ENCODE measurements around the gene CEBPZ.
"Not testable (repeated sequence)": the region's sequence is repeated elsewhere in the genome, so short reads cannot be mapped to it uniquely, and the experiment has no call there.

Gene CEBPZ

GRCh38 chr2:37215250-37215649, 16.1 kb downstream of the CEBPZ start:
- DNase-seq (ENCODE audit: low spot score), result no peak

GRCh38 chr2:37211939-37212338, 19.5 kb downstream of the CEBPZ start:
- DNase-seq (ENCODE audit: low spot score), result no peak

- DNase-seq (ENCODE audit: low spot score), result no peak
Measured at GRCh38 chr2:37211212-37211611, 20.2 kb downstream of the CEBPZ start.

GRCh38 chr2:37206760-37207159, 24.6 kb downstream of the CEBPZ start:
- not testable (repeated sequence) for DNase-seq (ENCODE audit: low spot score)

- DNase-seq (ENCODE audit: low spot score), result no peak
Measured at GRCh38 chr2:37205689-37206341, 25.6 kb downstream of the CEBPZ start.

GRCh38 chr2:37205071-37205661, 26.2 kb downstream of the CEBPZ start:
- not testable (repeated sequence) for DNase-seq (ENCODE audit: low spot score)

GRCh38 chr2:37203708-37204107, 27.7 kb downstream of the CEBPZ start:
- no peak for DNase-seq (ENCODE audit: low spot score)

GRCh38 chr2:37201766-37202165, 29.6 kb downstream of the CEBPZ start:
- no peak for DNase-seq (ENCODE audit: low spot score)

GRCh38 chr2:37201208-37201607, 30.2 kb downstream of the CEBPZ start:
- DNase-seq (ENCODE audit: low spot score), result no peak

GRCh38 chr2:37198681-37199065, 32.7 kb downstream of the CEBPZ start:
- no peak for DNase-seq (ENCODE audit: low spot score)

GRCh38 chr2:37196320-37197195, 34.8 kb downstream of the CEBPZ start, which contains the start of gene CEBPZOS:
Gene CEBPZOS (plus strand): TSS chr2:37196496. CDS start chr2:37199705, 3,209 bp downstream.
- DNase-seq (ENCODE audit: low spot score), result peak; percentile 78

- not testable (repeated sequence) for DNase-seq (ENCODE audit: low spot score)
Measured at GRCh38 chr2:37195862-37196319, 35.5 kb downstream of the CEBPZ start.

- no peak for DNase-seq (ENCODE audit: low spot score)
Measured at GRCh38 chr2:37192551-37192950, 38.8 kb downstream of the CEBPZ start.

- no peak for DNase-seq (ENCODE audit: low spot score)
Measured at GRCh38 chr2:37191747-37192146, 39.6 kb downstream of the CEBPZ start.

GRCh38 chr2:37191253-37191652, 40.1 kb downstream of the CEBPZ start:
- DNase-seq (ENCODE audit: low spot score), result no peak

GRCh38 chr2:37190290-37190689, 41.1 kb downstream of the CEBPZ start:
- DNase-seq (ENCODE audit: low spot score), result no peak

- DNase-seq (ENCODE audit: low spot score), result no peak
Measured at GRCh38 chr2:37189452-37190153, 41.8 kb downstream of the CEBPZ start.

GRCh38 chr2:37188570-37188969, 42.8 kb downstream of the CEBPZ start, which contains the start of gene SULT6B1:
Gene SULT6B1 (minus strand): TSS chr2:37188670. CDS start chr2:37188640, 30 bp downstream.
- no peak for DNase-seq (ENCODE audit: low spot score)

- no peak for DNase-seq (ENCODE audit: low spot score)
Measured at GRCh38 chr2:37181726-37182684, 49.4 kb downstream of the CEBPZ start.

- DNase-seq (ENCODE audit: low spot score), result no peak
Measured at GRCh38 chr2:37180640-37181039, 50.8 kb downstream of the CEBPZ start.
